HUES6 (cell line): Measurements from ENCODE around the gene CBFA2T3.

Source experiments
- H3K27ac ChIP-seq: 2 replicates; pipeline ENCODE4 v1.7.0; 2013; ENCODE audit warnings: low read depth, mild to moderate bottlenecking, low read length, inconsistent platforms
- H3K27me3 ChIP-seq: 2 replicates; pipeline ENCODE4 v1.6.1; 2013; ENCODE audit warnings: low read length; ENCODE audit not compliant: control insufficient read depth, insufficient read depth
- H3K36me3 ChIP-seq: 2 replicates; pipeline ENCODE4 v1.6.1; 2013; ENCODE audit warnings: low read length; ENCODE audit not compliant: control insufficient read depth, insufficient read depth
- H3K4me1 ChIP-seq: 2 replicates; pipeline ENCODE4 v1.6.1; 2013; ENCODE audit warnings: low read length; ENCODE audit not compliant: control insufficient read depth, insufficient read depth
- H3K4me3 ChIP-seq: 2 replicates; pipeline ENCODE4 v1.5.1; 2013; ENCODE audit warnings: low read depth, low read length
- H3K9ac ChIP-seq: one replicate; pipeline ENCODE4 v1.6.1; 2013; ENCODE audit warnings: mild to moderate bottlenecking, low read length
- H3K9me3 ChIP-seq: 2 replicates; pipeline ENCODE4 v1.6.1; 2013; ENCODE audit warnings: low read depth, low read length; ENCODE audit not compliant: control insufficient read depth, insufficient read depth

The CBFA2T3 gene

GRCh38 chr16:88844419-88845036 is 132.5 kb downstream of the CBFA2T3 start:
- Histone ChIP-seq H3K4me1 (no peaks in the 10 kb centered on the region), H3K4me3 (no peak overlapping the region), H3K9me3 (no peaks in the 10 kb centered on the region), H3K9ac (no peak overlapping the region), H3K27me3 (no peaks in the 10 kb centered on the region), H3K27ac (no peak overlapping the region), H3K36me3 (peaks cover 14% of the 10 kb centered on the region)

GRCh38 chr16:88843256-88843655 is 133.8 kb downstream of the CBFA2T3 start:
- Histone ChIP-seq H3K9me3 (no peaks in the 10 kb centered on the region), H3K4me3 (no peak overlapping the region), H3K9ac (no peak overlapping the region), H3K27me3 (no peaks in the 10 kb centered on the region), H3K27ac (no peak overlapping the region), H3K36me3 (peaks cover 17% of the 10 kb centered on the region), H3K4me1 (no peaks in the 10 kb centered on the region)

- Histone ChIP-seq H3K36me3 (peaks cover 17% of the 10 kb centered on the region), H3K4me3 (no peak overlapping the region), H3K27ac (no peak overlapping the region), H3K9me3 (no peaks in the 10 kb centered on the region), H3K27me3 (no peaks in the 10 kb centered on the region), H3K9ac (no peak overlapping the region), H3K4me1 (no peaks in the 10 kb centered on the region)
Observed at GRCh38 chr16:88842806-88843205, 134.2 kb downstream of the CBFA2T3 start.

- H3K4me3 ChIP-seq = no peak overlapping the region
- peaks cover 17% of the 10 kb centered on the region for H3K36me3 ChIP-seq
- H3K27me3 ChIP-seq = no peaks in the 10 kb centered on the region
- no peaks in the 10 kb centered on the region for H3K9me3 ChIP-seq
- no peak overlapping the region for H3K27ac ChIP-seq
- no peaks in the 10 kb centered on the region for H3K4me1 ChIP-seq
- H3K9ac ChIP-seq = no peak overlapping the region
Observed at GRCh38 chr16:88842308-88842756, 134.7 kb downstream of the CBFA2T3 start.

DNA sequence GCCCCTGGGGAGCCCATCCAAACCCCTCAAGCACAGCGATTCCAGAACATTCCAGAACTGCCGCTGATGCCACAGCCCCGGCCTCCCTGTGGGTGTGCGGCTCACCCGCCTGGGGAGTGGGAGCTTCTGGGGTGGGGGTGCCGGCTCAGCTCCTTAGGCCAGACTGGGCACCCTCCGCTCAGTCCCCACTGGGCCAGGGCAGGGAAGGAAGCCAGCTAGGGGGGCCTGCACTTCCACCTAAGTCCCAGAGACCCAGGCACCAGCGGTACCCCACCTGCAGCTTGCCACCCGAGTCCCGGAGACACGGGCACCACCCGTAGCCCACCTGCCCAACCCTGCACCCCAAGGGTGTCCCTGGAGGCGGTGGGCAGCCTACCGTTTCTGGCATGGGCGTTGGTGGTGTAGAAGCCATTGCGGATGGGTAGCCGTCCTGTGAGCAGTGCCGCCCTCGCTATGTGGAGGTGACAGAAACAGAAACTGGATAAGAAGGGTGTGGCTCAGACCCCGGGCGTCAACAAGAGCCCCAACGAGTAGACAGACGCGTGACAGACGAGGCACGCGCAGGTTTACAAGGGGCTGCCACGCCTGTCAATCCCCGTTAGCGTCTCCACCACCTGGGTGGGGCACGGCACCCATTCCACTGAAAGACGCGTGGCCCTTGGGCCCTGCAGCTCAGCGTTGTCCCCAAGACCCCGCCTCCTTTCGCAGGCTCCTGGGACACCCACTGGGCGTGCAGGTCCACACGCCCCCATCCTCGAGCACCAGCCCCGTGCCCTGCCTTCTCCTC is 135.3 kb downstream of the CBFA2T3 start:
- Histone ChIP-seq H3K9ac (no peak overlapping the region), H3K36me3 (peaks cover 17% of the 10 kb centered on the region), H3K4me3 (no peak overlapping the region), H3K27me3 (no peaks in the 10 kb centered on the region), H3K27ac (no peak overlapping the region), H3K9me3 (no peaks in the 10 kb centered on the region), H3K4me1 (no peaks in the 10 kb centered on the region)

- Histone ChIP-seq H3K9ac (no peak overlapping the region), H3K36me3 (peaks cover 17% of the 10 kb centered on the region), H3K9me3 (no peaks in the 10 kb centered on the region), H3K27ac (no peak overlapping the region), H3K27me3 (no peaks in the 10 kb centered on the region), H3K4me1 (no peaks in the 10 kb centered on the region), H3K4me3 (no peak overlapping the region)
Observed at GRCh38 chr16:88840600-88841215, 136.3 kb downstream of the CBFA2T3 start.

DNA sequence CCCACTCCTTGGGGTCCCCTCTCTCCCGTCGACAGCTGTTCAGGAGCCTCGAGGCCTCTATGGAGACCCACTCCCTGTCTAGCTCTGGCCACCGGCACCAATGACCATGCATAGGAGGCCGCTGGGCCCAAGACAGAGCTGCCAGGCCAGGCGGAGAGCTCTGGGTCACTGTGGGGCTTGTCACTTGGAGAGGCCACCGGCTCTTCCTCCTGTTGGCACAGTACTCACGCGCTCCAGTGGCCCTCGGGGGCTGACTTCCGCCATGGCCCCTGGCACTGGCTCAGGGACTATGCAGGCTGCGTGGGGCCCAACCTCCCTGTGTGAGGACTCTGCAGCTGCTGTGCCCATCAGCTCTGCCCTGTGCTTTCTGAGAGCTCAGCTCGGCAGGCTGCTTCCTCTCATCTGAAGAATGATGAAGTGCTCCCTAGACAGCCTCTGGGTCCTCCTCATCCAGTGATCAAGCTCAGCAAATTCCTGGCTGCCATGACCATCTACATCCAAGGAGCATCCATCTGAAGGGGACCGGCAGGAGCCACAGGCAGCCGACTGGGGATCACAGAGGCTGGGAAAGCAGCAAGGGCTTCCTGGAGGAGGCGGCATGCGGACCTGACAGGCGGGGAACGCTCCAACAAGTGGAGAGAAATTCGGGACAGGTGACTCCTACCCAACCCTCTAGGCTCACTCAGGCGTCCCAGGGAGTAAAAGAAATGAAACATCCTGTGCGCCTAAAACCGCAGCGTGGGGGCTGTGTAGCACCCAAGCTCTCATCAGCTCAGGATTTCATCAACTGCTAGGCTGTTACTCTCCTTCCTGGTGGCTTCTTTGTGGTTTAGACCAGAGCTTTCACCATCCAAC is 137.0 kb downstream of the CBFA2T3 start:
- Histone ChIP-seq H3K27ac (no peak overlapping the region), H3K4me1 (no peaks in the 10 kb centered on the region), H3K9ac (no peak overlapping the region), H3K9me3 (no peaks in the 10 kb centered on the region), H3K36me3 (peaks cover 24% of the 10 kb centered on the region), H3K27me3 (no peaks in the 10 kb centered on the region), H3K4me3 (no peak overlapping the region)

GRCh38 chr16:88839026-88839529 is 137.9 kb downstream of the CBFA2T3 start:
- Histone ChIP-seq H3K36me3 (peaks cover 28% of the 10 kb centered on the region), H3K9ac (no peak overlapping the region), H3K4me3 (no peak overlapping the region), H3K9me3 (no peaks in the 10 kb centered on the region), H3K27me3 (no peaks in the 10 kb centered on the region), H3K27ac (no peak overlapping the region), H3K4me1 (no peaks in the 10 kb centered on the region)

DNA sequence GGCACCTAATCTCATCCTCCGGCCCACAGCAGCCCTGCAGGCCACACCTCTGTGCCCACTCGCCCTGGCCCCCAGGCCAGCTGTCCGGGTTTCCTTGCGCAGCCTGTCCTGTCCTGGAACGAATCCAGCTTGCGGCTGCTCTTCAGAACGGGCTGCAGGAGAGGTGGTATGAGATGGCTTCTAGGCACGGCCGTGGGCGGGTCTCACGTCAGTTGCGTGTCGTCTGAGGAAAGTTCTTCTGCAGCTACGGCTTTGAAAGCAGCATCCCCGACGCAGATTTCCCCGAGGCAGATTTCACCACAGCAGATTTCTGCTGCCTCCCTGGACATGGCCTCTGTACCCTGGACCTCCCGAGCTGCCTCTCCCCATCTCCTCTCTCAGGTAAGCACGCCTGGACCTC is 138.4 kb downstream of the CBFA2T3 start:
- Histone ChIP-seq H3K27me3 (no peaks in the 10 kb centered on the region), H3K9ac (no peak overlapping the region), H3K36me3 (peaks cover 28% of the 10 kb centered on the region), H3K27ac (no peak overlapping the region), H3K9me3 (no peaks in the 10 kb centered on the region), H3K4me1 (no peaks in the 10 kb centered on the region), H3K4me3 (no peak overlapping the region)

DNA sequence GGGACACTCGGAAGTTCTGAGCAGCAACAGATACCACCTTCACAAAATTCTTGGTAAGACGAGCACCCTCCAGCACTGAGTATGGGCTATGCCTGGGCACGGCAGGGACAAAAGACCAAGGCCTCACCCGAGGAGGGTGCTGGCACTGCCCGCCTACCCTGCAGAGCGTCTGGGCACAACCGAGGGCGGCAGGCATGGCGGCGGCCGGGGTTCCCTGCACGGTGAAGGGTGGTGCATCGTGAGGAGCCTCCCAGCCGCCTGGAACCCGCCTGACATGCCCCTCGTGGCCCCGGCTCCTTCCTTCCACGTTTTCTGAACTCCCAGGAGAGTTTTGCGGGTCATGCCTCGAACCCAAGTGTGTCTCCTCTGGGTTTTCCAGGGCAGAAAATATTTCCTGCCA is 139.2 kb downstream of the CBFA2T3 start:
- Histone ChIP-seq H3K27me3 (no peaks in the 10 kb centered on the region), H3K9me3 (no peaks in the 10 kb centered on the region), H3K36me3 (peaks cover 28% of the 10 kb centered on the region), H3K4me1 (no peaks in the 10 kb centered on the region), H3K4me3 (no peak overlapping the region), H3K27ac (no peak overlapping the region), H3K9ac (no peak overlapping the region)
